ENCODE results near the gene ZKSCAN1. TPM values are rescaled to one million over a fixed set of nuclear protein-coding genes. Genes with fewer than 3 reads are reported as not detected.

ZKSCAN1 gene
- total RNA-seq, 1 experiment from 2014 or later: 29.8 TPM

- Histone ChIP-seq H2BK12ac (ENCODE audit: insufficient read length, low read depth, low read length) (no peak overlapping the region), H3K79me2 (ENCODE audit: insufficient read depth, low read length) (peaks cover 23% of the 10 kb centered on the region), H3K4me1 (ENCODE audit: insufficient read depth, low read length) (peaks cover 3% of the 10 kb centered on the region; the same call in 1 of the 2 replicates), H3K23ac (ENCODE audit: insufficient read length, low read depth, low read length) (no peak overlapping the region), H2BK20ac (ENCODE audit: low read depth, low read length, poor library complexity, severe bottlenecking) (no peak overlapping the region), H3K9me3 (ENCODE audit: control insufficient read depth, low read depth, low read length) (peaks cover 52% of the 10 kb centered on the region), H3K9ac (ENCODE audit: extremely low read depth, insufficient read length, low read length) (no peak overlapping the region), H2BK120ac (ENCODE audit: low read depth, low read length, poor library complexity, severe bottlenecking) (no peak overlapping the region), H2BK15ac (ENCODE audit: low read depth, low read length) (no peak overlapping the region), H3K27me3 (ENCODE audit: insufficient read depth, low read length) (no peaks in the 10 kb centered on the region), H3T11ph (ENCODE audit: low read length) (no peak overlapping the region), H2AFZ (ENCODE audit: low read length) (no peak overlapping the region), H3K14ac (ENCODE audit: insufficient read depth, low read length) (no peak overlapping the region), H3K4me2 (ENCODE audit: insufficient read depth, insufficient read length, low read length) (no peak overlapping the region), H3K18ac (ENCODE audit: insufficient read length, low read depth, low read length) (no peak overlapping the region), H2AK5ac (ENCODE audit: insufficient read length, low read length) (no peak overlapping the region), H2BK5ac (ENCODE audit: insufficient read length, low read length) (no peak overlapping the region), H4K8ac (replicated peaks; ENCODE audit: insufficient read length, low read depth, low read length) (no peak overlapping the region), H3K23me2 (ENCODE audit: insufficient read length, low read depth, low read length, poor library complexity, severe bottlenecking) (peaks cover under 1% of the 10 kb centered on the region), H3K79me1 (ENCODE audit: insufficient read depth, low read depth, low read length, poor library complexity, severe bottlenecking) (no peaks in the 10 kb centered on the region), H4K20me1 (ENCODE audit: control insufficient read depth, insufficient read depth, insufficient read length) (no peaks in the 10 kb centered on the region), H4K91ac (ENCODE audit: insufficient read length, low read depth, low read length) (no peak overlapping the region), H3K4ac (ENCODE audit: low read depth, low read length) (no peak overlapping the region), H3K56ac (ENCODE audit: insufficient read length, low read depth, low read length) (no peak overlapping the region), H3K27ac (ENCODE audit: insufficient read length, low read depth, low read length) (no peak overlapping the region), H4K5ac (ENCODE audit: insufficient read length, low read depth, low read length) (no peak overlapping the region)
- H3K4me3 Mint-ChIP-seq: no peak overlapping the region
- H3K4me1 Mint-ChIP-seq: peaks cover 5 to 8% of the 10 kb centered on the region in 2 experiments
- H3K9me3 Mint-ChIP-seq: peaks cover 66 to 88% of the 10 kb centered on the region in 2 experiments
- H3K27ac Mint-ChIP-seq: no peak overlapping the region
- TF ChIP-seq CTCF (conservative IDR thresholded peaks at IDR 0.05): no peak
- WGBS (ENCODE audit: extremely low coverage, insufficient read length, low lambda C conversion rate): no CpG with 5 or more reads among the region's 6 CpGs
- H3K27me3 Mint-ChIP-seq (ENCODE audit: low read depth): peaks cover 5% of the 10 kb centered on the region; the same call in 1 of the 2 replicates
- DNase-seq: no peak
- H3K36me3 Mint-ChIP-seq (ENCODE audit: insufficient read depth in 1 of 3, low read depth in 3 of 3): peaks cover 96 to 98% (median 97%) of the 10 kb centered on the region in 3 experiments
These were observed 60.0 kb downstream of the ZKSCAN1 start for GRCh38 chr7:100075418-100075817.

All from H9 (cell line).